ENCODE results near the gene CDKN1B. TPM values are rescaled to one million over a fixed set of nuclear protein-coding genes. Genes with fewer than 3 reads are reported as not detected.

CDKN1B gene
- total RNA-seq, 1 donor from 2014 or later, result 37.9 TPM

- TF ChIP-seq, protein P1, sequence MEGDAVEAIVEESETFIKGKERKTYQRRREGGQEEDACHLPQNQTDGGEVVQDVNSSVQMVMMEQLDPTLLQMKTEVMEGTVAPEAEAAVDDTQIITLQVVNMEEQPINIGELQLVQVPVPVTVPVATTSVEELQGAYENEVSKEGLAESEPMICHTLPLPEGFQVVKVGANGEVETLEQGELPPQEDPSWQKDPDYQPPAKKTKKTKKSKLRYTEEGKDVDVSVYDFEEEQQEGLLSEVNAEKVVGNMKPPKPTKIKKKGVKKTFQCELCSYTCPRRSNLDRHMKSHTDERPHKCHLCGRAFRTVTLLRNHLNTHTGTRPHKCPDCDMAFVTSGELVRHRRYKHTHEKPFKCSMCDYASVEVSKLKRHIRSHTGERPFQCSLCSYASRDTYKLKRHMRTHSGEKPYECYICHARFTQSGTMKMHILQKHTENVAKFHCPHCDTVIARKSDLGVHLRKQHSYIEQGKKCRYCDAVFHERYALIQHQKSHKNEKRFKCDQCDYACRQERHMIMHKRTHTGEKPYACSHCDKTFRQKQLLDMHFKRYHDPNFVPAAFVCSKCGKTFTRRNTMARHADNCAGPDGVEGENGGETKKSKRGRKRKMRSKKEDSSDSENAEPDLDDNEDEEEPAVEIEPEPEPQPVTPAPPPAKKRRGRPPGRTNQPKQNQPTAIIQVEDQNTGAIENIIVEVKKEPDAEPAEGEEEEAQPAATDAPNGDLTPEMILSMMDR (IDR thresholded peaks at IDR 0.05), result no peak
- DNase-seq (ENCODE audit: low spot score), result no peak
- H3K36me3 Mint-ChIP-seq (ENCODE audit: low read depth), result no peaks in the 10 kb centered on the region
- no peak overlapping the region for H3K27ac Mint-ChIP-seq (ENCODE audit: unreplicated experiment)
- H3K4me3 Mint-ChIP-seq (ENCODE audit: unreplicated experiment), result no peak overlapping the region
- H3K4me1 Mint-ChIP-seq (ENCODE audit: low read depth), result peaks cover 6% of the 10 kb centered on the region
- H3K27me3 Mint-ChIP-seq (ENCODE audit: low read depth), result no peaks in the 10 kb centered on the region
- no peaks in the 10 kb centered on the region for H3K9me3 Mint-ChIP-seq (ENCODE audit: low read depth)
These were observed 25.6 kb upstream of the CDKN1B start for GRCh38 chr12:12691549-12691948.

- H3K27ac Mint-ChIP-seq (ENCODE audit: unreplicated experiment), result no peak overlapping the region
- H3K27me3 Mint-ChIP-seq (ENCODE audit: low read depth), result no peaks in the 10 kb centered on the region
- no peaks in the 10 kb centered on the region for H3K36me3 Mint-ChIP-seq (ENCODE audit: low read depth)
- peaks cover 15% of the 10 kb centered on the region for H3K4me1 Mint-ChIP-seq (ENCODE audit: low read depth)
- no peaks in the 10 kb centered on the region for H3K9me3 Mint-ChIP-seq (ENCODE audit: low read depth)
- TF ChIP-seq, protein P1 (IDR thresholded peaks at IDR 0.05), result no peak
- DNase-seq (ENCODE audit: low spot score), result no peak
- no peak overlapping the region for H3K4me3 Mint-ChIP-seq (ENCODE audit: unreplicated experiment)
These were observed 24.0 kb upstream of the CDKN1B start for GRCh38 chr12:12693111-12693671.

DNA sequence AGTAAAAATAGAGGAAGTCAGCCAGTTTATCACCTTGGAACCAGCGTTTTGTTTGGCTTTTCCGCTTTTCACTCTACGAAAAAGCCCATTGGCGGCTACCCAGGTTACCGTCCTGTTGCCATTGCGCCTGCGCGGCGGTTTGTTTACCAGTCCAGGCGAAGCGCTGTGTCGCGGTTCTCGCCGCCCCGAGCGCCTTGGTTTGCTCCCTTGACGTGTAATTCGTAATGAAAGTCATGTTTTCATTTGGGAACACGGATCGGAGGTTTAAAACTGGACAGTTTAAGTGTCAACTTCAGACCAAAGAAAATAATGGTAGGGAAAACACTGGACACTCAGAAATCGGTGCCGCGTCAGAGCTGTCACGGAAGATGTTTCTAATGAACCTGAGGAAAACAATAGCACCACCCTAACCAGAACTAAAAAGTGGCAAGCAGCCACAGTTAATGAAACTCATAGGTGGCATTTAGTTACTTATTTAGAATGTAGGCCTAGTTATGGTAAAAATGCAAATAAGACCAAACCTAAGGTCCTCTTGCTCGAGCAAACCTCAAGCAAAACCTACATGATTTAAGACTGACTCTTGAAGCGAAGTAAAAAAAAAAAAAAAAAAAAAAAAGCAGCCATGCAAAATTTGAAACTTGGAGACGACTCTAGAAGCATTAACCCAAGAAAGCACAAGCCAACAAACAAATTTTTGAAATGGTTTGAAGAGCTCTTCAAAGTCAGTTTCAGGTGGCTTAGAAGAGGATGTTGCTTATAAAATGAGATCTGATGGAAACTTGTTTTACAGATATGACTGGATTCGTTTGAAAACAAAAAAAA, 20.4 kb upstream of the CDKN1B start:
- peaks cover 15% of the 10 kb centered on the region for H3K4me1 Mint-ChIP-seq (ENCODE audit: low read depth)
- TF ChIP-seq, protein P1 (IDR thresholded peaks at IDR 0.05), result no peak

DNA sequence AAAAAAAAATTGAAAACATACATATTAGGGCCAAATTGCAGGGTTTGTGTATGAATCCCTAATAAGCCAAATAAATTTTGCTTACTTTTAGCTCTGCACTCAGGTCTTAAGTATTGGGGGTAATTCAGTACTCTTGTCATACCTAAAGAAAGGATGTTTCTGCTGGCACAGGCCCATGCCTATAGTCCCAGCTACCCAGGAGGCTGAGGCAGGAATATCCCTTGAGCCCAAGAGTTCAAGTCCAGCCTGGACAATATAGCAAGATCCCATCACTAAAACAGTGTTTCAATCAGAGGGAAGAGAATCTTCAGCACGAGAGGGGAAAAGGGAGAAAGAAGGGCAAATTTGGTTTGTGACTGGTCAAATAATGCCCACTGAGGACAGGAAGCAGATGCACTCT, 17.8 kb upstream of the CDKN1B start:
- H3K36me3 Mint-ChIP-seq (ENCODE audit: low read depth), result no peaks in the 10 kb centered on the region
- H3K9me3 Mint-ChIP-seq (ENCODE audit: low read depth), result no peaks in the 10 kb centered on the region
- H3K27ac Mint-ChIP-seq (ENCODE audit: unreplicated experiment), result no peak overlapping the region
- DNase-seq (ENCODE audit: low spot score), result no peak
- peaks cover 19% of the 10 kb centered on the region for H3K4me1 Mint-ChIP-seq (ENCODE audit: low read depth)
- no peaks in the 10 kb centered on the region for H3K27me3 Mint-ChIP-seq (ENCODE audit: low read depth)
- TF ChIP-seq, protein P1 (IDR thresholded peaks at IDR 0.05), result no peak
- no peak overlapping the region for H3K4me3 Mint-ChIP-seq (ENCODE audit: unreplicated experiment)

More for the DNA sequence above, 20.4 kb upstream of the CDKN1B start:
- H3K27ac Mint-ChIP-seq (ENCODE audit: unreplicated experiment), result peak overlapping the region; percentile 98
- H3K36me3 Mint-ChIP-seq (ENCODE audit: low read depth), result no peaks in the 10 kb centered on the region
- H3K27me3 Mint-ChIP-seq (ENCODE audit: low read depth), result no peaks in the 10 kb centered on the region
- peak; percentile 95 for DNase-seq (ENCODE audit: low spot score)
- H3K9me3 Mint-ChIP-seq (ENCODE audit: low read depth), result no peaks in the 10 kb centered on the region
- H3K4me3 Mint-ChIP-seq (ENCODE audit: unreplicated experiment), result peak overlapping the region; percentile 93

DNA sequence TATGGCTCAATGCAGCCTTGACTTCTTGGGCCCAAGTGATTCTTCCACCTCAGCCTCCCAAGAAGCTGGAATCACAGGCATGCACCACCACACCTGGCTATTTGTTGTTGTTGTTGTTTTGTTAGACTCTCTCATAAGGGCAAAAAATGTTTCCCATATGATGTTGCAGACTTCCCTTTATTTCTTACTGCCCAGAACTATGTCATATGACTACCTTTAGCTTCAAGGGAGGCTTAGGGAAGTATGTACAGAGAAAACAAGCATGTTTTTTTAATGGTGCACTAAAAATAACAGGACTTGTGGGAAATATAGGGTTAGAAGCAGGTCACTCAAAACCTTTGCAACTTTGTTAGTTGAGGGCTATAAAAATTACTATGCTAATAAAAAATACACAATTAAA, 16.9 kb upstream of the CDKN1B start:
- no peak for DNase-seq (ENCODE audit: low spot score)
- Mint-ChIP-seq H3K36me3 (ENCODE audit: low read depth) (no peaks in the 10 kb centered on the region), H3K9me3 (ENCODE audit: low read depth) (no peaks in the 10 kb centered on the region), H3K4me1 (ENCODE audit: low read depth) (peaks cover 26% of the 10 kb centered on the region), H3K4me3 (ENCODE audit: unreplicated experiment) (no peak overlapping the region), H3K27ac (ENCODE audit: unreplicated experiment) (no peak overlapping the region), H3K27me3 (ENCODE audit: low read depth) (no peaks in the 10 kb centered on the region)
- TF ChIP-seq, protein P1 (IDR thresholded peaks at IDR 0.05), result no peak
